Activated naive CD4-positive, alpha-beta T cell treated with anti-CD3 and anti-CD28 coated beads, Interleukin-2, amount 50 U/mL, for 72 hours (primary cell): Measurements from ENCODE around the gene BICD2. TPM values are rescaled to one million over a fixed set of nuclear protein-coding genes. Genes with fewer than 3 reads are reported as not detected.

Experiments used
- ATAC-seq, 2 donors: fragments of 150-1000 bp; cut with Tn5 transposase; 2 replicates each; pipeline ENCODE4 v1.10.0; 2021; ENCODE audit warnings: mild to moderate bottlenecking in 2 of 2, moderate library complexity in 2 of 2
- DNase-seq, 2 donors: peaks; one replicate each; pipeline ENCODE4 v3.0.0; 2021 to 2022; ENCODE audit warnings: low spot score in 2 of 2
- H3K27ac Mint-ChIP-seq, 2 donors: one replicate each; pipeline ENCODE4 v1.8.0; 2022; ENCODE audit warnings: mild to moderate bottlenecking in 2 of 2, mixed read lengths in 2 of 2
- H3K36me3 Mint-ChIP-seq, 2 donors: one replicate each; pipeline ENCODE4 v1.8.0; 2022; ENCODE audit warnings: mixed read lengths in 2 of 2
- H3K9me3 Mint-ChIP-seq, 2 donors: one replicate each; pipeline ENCODE4 v1.8.0; 2022; ENCODE audit warnings: mixed read lengths in 2 of 2
- total RNA-seq, 2 donors: library from RNA; stranded (reverse); gene quantifications; one replicate each; pipeline ENCODE4 v1.2.3, GENCODE V29; 2022

The BICD2 gene
- total RNA-seq, 2 donors from 2014 or later, result 15.0 to 15.3 TPM

DNA sequence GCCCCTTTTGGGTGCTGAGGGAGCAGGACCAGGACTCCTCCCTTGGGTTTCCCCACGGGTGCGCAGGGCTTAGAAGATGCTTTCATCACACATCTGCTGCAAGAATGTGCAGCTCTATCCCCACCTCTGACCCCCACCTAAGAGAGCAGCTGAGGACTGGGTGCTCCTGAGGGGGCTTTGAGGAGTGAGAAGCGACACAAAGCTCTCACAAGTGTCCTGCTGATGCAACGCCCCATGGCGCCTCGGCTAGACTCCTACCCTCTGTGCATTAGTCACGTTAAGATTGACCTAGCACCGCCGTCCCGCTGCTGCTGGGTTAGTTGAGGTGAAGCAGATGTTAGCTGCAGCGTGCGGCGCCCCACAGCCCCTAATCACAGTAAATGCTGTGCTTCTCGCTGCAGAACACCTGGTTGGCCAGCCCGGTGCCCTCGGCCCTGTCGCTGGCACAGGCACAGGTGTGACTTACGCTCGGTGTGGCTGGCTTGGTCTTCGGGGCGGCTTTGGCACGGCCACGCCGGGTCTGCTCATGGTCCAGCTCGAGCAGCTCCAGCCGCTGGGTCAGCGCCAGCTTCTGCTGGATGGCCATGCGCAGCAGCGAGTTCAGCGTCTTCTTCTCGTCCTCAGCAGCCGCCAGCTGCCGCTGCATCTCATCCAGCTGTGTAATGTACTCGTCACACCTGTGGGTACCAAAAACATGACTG, 49.7 kb downstream of the BICD2 start:
- no peaks in the 10 kb centered on the region for H3K9me3 Mint-ChIP-seq
- ATAC-seq, result no peak
- no peak overlapping the region for H3K27ac Mint-ChIP-seq
- H3K36me3 Mint-ChIP-seq, result peaks cover 15 to 18% of the 10 kb centered on the region in 2 donors
- DNase-seq, result no peak

DNA sequence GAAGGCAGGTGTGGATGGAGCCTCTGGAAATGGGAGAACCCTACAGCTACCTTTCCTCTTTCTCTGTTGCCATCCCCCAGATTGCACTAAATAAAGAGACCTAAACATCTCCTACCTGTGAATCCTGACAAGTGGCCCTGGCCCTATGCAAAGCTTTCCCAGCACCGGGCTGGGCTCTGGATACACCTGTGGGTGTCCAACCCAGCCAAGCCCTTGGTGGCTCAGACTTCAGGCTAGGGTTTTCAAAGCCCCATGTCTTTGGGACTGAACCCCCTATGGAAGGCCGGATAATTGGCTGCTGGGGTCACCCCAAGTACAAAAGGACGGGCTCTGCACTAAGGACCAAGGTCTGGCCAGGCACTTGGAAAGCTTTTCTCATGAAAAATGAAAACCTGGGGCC, 50.6 kb downstream of the BICD2 start:
- DNase-seq, result no peak
- Mint-ChIP-seq H3K9me3 (no peaks in the 10 kb centered on the region), H3K36me3 (peaks cover 9 to 15% of the 10 kb centered on the region in 2 donors), H3K27ac (no peak overlapping the region)
- no peak for ATAC-seq

DNA sequence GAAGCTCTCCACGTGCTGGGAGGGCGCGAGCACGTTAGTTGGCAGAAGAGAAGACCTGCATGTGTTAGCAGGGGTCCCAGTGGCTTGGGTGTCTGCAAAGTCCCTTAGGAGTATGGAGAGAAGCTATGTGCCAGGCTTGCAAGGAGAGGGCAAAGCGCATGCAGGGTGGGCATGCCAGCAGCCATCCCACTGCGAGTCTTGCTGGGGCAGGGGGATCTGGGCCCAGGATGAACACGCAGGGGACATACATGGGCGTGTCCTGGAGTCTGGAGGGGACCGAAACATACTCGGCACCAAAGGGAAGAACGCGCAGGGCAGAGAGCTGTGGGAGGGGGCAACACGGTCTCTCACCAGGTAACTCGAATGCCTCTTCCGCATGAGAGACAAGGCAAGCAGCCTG, 51.1 kb downstream of the BICD2 start:
- ATAC-seq (no peak), DNase-seq (no peak)
- Mint-ChIP-seq H3K36me3 (peaks cover 8 to 15% of the 10 kb centered on the region in 2 donors), H3K27ac (peak overlapping the region in 1 of 2 donors; percentile 61), H3K9me3 (no peaks in the 10 kb centered on the region)

DNA sequence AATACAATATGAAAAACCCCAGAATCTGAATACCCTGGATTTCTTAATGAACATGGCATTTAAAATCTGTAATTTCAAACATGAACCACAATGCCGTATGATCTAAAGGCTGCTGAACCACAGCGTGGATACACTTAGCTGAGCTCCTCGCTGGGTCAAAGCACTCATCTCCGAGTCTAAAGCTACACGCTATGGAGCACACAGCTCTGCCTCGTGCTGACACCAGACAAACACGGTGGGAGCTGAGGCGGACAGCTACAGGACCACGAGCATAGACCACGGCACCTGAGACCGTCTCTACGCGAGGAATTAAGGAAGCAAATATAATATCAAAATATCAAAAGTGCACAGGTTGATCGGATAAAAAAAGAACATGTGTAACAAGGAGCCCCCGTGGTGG, 51.9 kb downstream of the BICD2 start:
- ATAC-seq (no peak), DNase-seq (no peak)
- Mint-ChIP-seq H3K36me3 (peaks cover 8 to 15% of the 10 kb centered on the region in 2 donors), H3K9me3 (no peaks in the 10 kb centered on the region), H3K27ac (peak overlapping the region in 1 of 2 donors; percentile 76)

DNA sequence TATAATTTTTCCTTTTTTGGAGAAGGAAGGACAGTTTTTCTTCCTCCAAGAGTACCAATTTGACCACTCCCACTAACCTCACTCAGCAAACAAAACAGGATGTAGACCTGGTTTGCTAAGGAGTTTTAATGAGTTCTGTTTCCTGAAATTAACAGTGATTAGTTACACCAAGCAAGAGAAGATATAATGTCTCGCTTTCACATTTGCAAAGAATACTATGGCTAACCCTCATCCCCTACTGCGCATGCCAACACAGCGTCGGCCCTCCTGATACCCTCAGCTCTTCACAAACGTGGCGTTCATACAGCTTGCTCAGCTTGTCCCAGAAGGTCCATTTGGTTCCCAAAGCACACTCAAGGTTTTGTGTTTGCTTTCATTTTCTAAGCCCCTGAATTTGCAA, 52.8 kb downstream of the BICD2 start:
- no peak for DNase-seq
- H3K27ac Mint-ChIP-seq, result peak overlapping the region; percentile 66 to 76
- H3K36me3 Mint-ChIP-seq, result peaks cover 8 to 15% of the 10 kb centered on the region in 2 donors

DNA sequence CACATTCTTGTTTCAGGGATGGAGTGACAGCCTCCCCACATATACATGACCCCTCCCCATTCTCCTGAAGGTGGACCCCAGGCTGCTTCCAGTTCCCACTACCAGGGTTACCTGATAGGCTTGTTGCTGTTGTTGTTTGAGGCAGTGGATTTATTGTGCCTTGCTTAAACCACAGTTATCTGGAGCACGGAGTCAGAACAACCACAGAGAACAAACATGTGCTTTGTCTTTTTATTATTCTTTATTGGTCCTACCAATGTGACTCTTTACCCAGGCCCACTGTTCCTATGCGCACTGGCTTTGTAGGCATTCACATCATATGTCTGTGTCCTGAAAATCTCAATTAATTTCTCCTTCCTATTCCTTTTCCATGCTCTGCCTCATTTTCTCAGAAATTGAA, 53.5 kb downstream of the BICD2 start:
- no peaks in the 10 kb centered on the region for H3K9me3 Mint-ChIP-seq
- peak overlapping the region in 1 of 2 donors; percentile 3 for H3K27ac Mint-ChIP-seq
- DNase-seq (no peak), ATAC-seq (no peak)
- peaks cover 10 to 15% of the 10 kb centered on the region in 2 donors for H3K36me3 Mint-ChIP-seq

More for the DNA sequence above, 52.8 kb downstream of the BICD2 start:
- no peaks in the 10 kb centered on the region for H3K9me3 Mint-ChIP-seq
- peak in 1 of 2 donors; percentile 63 for ATAC-seq

DNA sequence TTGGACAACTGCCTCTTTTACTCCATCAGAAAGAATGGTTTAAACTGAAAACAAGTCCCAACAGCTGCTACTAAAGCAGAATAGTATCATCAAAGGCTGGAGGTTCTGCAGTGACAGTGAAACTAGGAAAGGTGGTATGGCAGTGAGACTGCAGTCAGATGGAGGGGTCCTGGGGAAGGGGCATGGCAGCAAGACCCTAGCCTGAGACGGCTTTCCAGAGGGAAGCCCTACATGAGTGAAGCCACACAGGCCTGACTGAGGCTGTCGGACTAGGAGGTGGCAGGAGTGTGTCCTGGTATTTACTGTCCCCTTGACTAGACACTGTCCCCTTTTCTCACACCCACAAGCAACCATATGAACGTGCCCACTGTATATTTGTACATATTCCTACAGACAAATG, 54.3 kb downstream of the BICD2 start:
- peaks cover 13 to 15% of the 10 kb centered on the region in 2 donors for H3K36me3 Mint-ChIP-seq
- no peak for DNase-seq

DNA sequence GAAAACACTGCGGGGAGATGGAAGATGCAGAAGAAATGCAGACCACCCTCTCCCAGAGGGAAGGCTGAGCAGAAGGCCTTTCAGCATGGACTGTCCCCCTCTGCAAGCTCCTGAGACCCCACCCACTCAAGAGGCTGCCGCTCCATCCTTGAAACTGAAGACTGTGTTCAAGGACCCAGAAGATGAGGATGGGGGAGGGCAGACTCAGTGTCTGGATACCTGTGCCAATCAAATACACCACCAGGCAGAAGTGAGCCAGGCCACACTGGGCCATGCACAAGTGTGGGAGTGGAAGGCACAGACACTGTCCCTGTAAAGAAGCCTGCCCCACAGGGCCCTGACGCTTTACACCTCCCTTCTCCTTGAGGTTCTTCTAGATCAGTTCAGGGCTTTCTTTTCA, 54.7 kb downstream of the BICD2 start:
- no peaks in the 10 kb centered on the region for H3K9me3 Mint-ChIP-seq
- ATAC-seq (no peak), DNase-seq (no peak)
- H3K36me3 Mint-ChIP-seq, result peaks cover 13 to 15% of the 10 kb centered on the region in 2 donors
- H3K27ac Mint-ChIP-seq, result no peak overlapping the region

More for the DNA sequence above, 54.3 kb downstream of the BICD2 start:
- ATAC-seq, result no peak
- Mint-ChIP-seq H3K27ac (no peak overlapping the region), H3K9me3 (no peaks in the 10 kb centered on the region)

DNA sequence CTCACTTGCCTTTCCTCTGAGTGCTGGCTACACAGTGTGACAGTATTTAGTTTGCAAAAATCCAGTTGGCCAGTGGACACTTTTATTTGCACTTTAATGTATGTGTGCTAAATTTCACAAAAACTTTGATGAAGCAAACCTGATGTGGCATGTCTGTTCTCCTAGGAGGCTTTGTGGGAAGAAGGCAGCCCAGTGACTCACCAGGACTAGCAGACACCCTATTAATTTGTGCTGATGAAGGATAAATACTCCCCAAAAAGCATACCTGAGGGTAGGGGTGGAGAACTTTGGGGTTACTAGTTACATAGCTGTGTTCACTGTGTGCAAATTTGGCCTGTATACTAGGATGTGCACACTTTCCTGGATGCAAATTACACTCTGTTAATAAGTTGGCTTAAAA, 55.4 kb downstream of the BICD2 start:
- Mint-ChIP-seq H3K27ac (no peak overlapping the region), H3K9me3 (no peaks in the 10 kb centered on the region), H3K36me3 (peaks cover 13 to 15% of the 10 kb centered on the region in 2 donors)
- ATAC-seq, result no peak
- DNase-seq, result no peak

DNA sequence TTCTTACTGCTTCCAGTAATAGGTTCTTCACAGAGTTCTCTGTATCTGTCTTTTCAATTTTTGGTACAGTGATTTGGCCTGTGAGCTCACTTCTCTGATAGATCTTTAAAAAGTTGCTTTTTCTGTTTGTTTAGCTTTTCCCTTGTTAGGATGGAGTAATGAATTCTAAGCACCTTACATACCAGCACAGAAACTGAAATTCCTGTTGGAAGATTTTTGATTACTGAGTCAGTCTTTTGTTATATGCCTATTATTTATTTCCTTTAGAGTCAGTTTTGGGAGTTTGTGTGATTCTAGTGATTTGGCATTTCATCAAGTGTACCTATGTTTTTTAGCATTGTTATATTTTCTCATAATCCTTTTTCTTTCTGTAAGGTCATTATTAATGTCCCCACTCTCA, 57.1 kb downstream of the BICD2 start:
- no peaks in the 10 kb centered on the region for H3K9me3 Mint-ChIP-seq
- H3K27ac Mint-ChIP-seq, result no peak overlapping the region
- ATAC-seq (no peak), DNase-seq (no peak)
- H3K36me3 Mint-ChIP-seq, result peaks cover 4 to 9% of the 10 kb centered on the region in 2 donors

DNA sequence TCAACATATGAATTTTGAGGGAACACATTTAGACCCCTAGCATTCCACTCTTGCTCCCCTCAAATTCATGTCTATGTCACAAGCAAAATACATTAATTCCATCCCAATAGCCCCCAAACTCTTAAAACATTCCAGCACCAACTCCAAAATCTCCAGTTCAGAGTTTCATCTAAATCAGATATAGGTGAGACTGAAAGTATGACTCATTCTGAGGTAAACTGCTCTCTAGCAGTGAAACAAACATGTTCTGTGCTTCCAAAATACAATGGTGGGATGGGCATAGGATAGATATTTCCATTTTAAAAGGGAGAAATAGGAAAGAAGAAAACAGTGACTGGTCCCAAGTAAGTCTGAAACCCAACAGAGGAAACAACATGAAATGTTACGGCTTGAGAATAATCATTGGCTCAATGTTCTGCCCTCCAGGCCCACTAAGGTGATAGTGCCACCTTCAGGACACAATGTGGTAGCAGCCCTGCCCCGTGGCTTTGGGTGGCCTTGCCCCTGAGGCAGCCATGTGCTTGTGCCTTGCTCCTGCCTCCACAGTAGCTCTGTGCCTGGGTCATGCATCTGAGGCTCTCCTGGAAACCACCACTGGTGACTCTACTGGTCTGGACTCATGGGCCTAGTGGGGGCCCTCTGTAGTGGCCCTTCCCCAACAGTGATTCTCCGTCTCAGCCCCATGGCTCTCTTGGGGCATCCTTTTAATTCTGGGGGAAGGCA, 58.3 kb downstream of the BICD2 start:
- peak; percentile 90 to 91 for ATAC-seq
- H3K9me3 Mint-ChIP-seq, result no peaks in the 10 kb centered on the region
- H3K36me3 Mint-ChIP-seq, result peaks cover 0 to 9% of the 10 kb centered on the region in 2 donors
- H3K27ac Mint-ChIP-seq, result peak overlapping the region; percentile 10 to 11
- peak in 1 of 2 donors; percentile 58 for DNase-seq

DNA sequence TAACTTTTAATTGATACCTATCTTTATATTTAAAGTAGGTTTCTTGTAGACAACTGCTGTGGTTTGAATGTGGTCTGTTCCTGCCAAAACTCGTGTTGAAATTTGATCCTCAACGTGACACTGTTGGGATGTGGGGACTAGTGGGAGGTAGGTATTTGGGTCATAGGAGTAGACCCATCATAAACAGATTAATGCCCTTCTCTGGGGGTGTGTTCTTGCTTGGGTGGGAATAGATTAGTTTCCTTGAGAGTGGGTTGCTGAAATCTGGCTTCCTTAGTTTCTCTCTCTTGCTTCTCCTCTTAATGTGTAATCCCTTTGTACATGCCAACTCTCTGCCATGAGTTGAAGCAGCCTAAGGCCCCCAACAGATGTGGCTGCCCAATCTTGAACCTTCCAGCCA, 60.1 kb downstream of the BICD2 start:
- no peak for DNase-seq
- peaks cover 0 to 5% of the 10 kb centered on the region in 2 donors for H3K36me3 Mint-ChIP-seq
- peaks cover 0 to 3% of the 10 kb centered on the region in 2 donors for H3K9me3 Mint-ChIP-seq
- H3K27ac Mint-ChIP-seq, result peak overlapping the region in 1 of 2 donors; percentile 6
- ATAC-seq, result no peak

DNA sequence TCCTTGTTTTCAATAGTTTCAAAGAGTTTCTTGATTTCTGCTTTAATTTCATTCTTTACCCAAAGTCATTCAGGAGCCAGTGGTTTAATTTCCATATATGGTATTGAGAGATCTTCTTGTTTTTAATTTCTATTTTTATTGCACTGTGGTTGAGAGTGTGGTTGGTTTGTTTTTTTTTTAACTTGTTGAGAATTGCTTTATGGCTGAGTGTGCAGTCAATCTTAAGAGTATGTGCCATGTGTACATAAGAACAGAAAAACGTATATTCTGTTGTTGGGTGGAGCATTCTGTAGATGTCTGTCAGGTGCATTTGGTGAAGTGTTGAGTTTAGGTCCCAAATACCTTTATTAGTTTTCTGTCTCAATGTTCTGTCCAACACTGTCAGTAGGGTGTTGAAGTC, 68.0 kb downstream of the BICD2 start:
- peaks cover 5 to 22% of the 10 kb centered on the region in 2 donors for H3K36me3 Mint-ChIP-seq
- peaks cover 31 to 47% of the 10 kb centered on the region in 2 donors for H3K9me3 Mint-ChIP-seq
- no peak for ATAC-seq
- no peak overlapping the region for H3K27ac Mint-ChIP-seq
- no peak for DNase-seq

DNA sequence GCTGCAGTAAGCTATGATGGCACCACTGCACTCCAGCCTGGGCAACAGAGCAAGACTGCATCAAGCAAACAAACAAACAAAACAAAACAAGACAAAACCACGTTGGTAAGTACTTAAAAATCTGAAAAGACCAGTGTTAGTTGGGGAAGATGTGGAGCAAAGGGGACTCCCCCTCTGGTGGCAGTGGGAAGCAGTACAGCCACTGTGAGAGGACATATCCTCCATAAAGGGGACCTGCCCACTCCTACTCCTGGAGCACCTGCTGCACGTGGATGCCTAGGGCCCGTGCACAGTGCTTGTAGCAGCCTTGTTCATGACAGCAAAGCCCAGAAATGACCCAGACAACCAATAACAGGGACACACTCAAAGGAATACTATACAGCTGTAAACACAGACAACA, 77.7 kb downstream of the BICD2 start:
- no peak for DNase-seq
- no peaks in the 10 kb centered on the region for H3K36me3 Mint-ChIP-seq
- H3K9me3 Mint-ChIP-seq, result peaks cover 9 to 13% of the 10 kb centered on the region in 2 donors
- no peak for ATAC-seq
- no peak overlapping the region for H3K27ac Mint-ChIP-seq

DNA sequence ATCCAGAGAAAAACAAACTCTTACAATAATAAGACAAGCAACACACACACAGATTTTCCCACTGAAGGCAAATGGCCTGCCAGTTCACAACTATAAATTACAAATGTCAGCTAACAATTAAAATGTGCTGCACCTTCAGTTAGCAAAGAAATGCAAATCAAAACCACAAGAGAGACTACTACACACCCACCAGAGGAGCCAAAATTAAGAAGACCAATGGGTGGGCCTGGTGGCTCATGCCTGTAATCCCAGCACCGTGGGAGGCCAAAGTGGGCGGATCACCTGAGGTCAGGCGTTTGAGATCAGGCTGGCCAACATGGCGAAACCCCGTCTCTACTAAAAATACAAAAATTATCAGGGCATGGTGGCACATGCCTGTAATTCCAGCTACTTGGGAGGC, 79.6 kb downstream of the BICD2 start:
- ATAC-seq (no peak), DNase-seq (no peak)
- H3K27ac Mint-ChIP-seq, result no peak overlapping the region
- no peaks in the 10 kb centered on the region for H3K36me3 Mint-ChIP-seq
- peaks cover 2 to 3% of the 10 kb centered on the region in 2 donors for H3K9me3 Mint-ChIP-seq

DNA sequence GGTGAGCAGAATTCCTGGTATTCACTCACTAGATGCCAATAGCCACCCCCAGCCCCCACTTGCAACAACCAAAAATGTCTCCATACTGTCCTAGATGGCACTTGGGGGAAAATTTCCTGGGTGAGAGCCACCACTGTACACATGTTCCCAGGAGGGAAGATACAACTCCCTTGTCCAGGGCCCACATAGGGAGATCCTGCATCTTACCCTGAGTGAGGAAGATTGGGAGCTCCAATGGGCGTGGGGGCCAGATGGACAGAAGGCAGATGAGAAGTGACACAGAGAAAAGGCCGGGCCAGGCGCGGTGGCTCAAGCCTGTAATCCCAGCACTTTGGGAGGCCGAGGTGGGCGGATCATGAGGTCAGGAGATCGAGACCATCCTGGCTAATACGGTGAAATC, 82.4 kb downstream of the BICD2 start:
- Mint-ChIP-seq H3K9me3 (no peaks in the 10 kb centered on the region), H3K27ac (no peak overlapping the region), H3K36me3 (no peaks in the 10 kb centered on the region)
- ATAC-seq, result no peak
- no peak for DNase-seq

DNA sequence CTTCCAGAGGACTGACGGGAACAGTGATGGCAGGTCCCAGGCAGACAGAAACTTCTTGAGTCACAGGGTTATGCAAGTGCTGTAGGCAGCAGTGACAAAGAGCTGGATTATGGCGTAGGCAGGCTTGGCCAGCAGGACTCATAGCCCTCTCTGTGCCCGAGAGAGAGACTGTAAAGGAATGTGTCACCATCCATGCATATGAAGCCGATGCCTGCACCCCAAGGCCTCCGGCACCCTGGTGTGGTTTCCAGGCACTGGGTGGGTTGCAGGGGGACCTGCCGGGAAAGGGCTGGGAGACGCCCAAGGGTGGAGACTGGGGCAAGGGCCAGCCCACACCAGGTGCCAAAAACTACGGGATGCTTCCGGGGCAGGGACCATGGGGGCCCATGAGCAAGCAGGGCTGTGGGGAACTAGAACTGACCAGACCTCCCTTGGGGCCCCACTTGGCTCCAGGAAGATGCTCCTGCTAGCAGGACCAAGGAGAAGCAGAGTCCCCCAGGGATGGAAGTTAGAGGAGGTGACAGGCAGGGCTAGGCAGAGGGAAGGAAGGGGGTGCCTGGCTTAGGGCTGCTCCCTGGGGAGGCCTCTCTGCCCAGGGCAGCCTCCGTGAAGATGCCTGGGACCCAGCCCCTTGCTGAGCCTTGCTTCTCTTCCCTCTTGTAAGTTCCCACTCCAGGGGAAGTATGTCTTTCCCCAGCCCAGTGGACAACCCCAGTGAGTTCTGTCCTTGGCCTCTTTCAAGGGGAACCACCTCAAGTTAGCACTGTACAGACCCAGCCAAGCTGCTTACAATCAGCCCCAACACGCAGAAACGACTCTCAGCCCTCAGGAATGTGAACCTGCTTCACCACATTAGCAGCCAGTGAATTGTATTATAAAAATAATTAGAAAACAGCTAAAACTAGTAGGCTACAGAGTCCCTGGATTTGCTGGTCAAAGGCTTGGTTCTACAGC, 84.2 kb downstream of the BICD2 start:
- no peaks in the 10 kb centered on the region for H3K36me3 Mint-ChIP-seq
- H3K27ac Mint-ChIP-seq, result no peak overlapping the region
- no peaks in the 10 kb centered on the region for H3K9me3 Mint-ChIP-seq
- DNase-seq (no peak), ATAC-seq (no peak)
